Upper lobe of left lung (tissue), 6 donors: Measurements from ENCODE around the gene PSAP. TPM values are rescaled to one million over a fixed set of nuclear protein-coding genes. Genes with fewer than 3 reads are reported as not detected.

ENCODE experiments used
- ATAC-seq, 2 donors: fragments of 200-7000 bp; cut with Tn5 transposase; one replicate each; pipeline ENCODE4 v1.9.1; 2022; ENCODE audit warnings: mild to moderate bottlenecking in 2 of 2, moderate library complexity in 2 of 2; ENCODE audit not compliant: low FRiP score in 2 of 2
- DNase-seq, 2 donors: peaks; one replicate each; pipeline ENCODE4 v3.0.0-alpha.2; 2019 to 2020
- H3K27ac ChIP-seq, 4 donors: fragments of 200-600 bp; sonication (generic); one replicate each; pipeline ENCODE4 v1.5.1; 2016 to 2019
- H3K27me3 ChIP-seq, 4 donors: fragments of 200-600 bp; sonication (generic); one replicate each; pipeline ENCODE4 v1.5.1; 2017 to 2019
- H3K36me3 ChIP-seq, 4 donors: fragments of 200-600 bp; sonication (generic); one replicate each; pipeline ENCODE4 v1.5.1; 2016 to 2019
- H3K4me1 ChIP-seq, 4 donors: fragments of 200-600 bp; sonication (generic); one replicate each; pipeline ENCODE4 v1.5.1; 2018 to 2019
- H3K4me3 ChIP-seq, 4 donors: fragments of 200-600 bp; sonication (generic); one replicate each; pipeline ENCODE4 v1.5.1; 2017 to 2019; ENCODE audit warnings: mild to moderate bottlenecking in 2 of 4, moderate library complexity in 1 of 4
- H3K9me3 ChIP-seq, 4 donors: fragments of 200-600 bp; sonication (generic); one replicate each; pipeline ENCODE4 v1.5.1; 2018 to 2019
- EP300 ChIP-seq, 4 donors: sonication (generic); formaldehyde crosslinking; IDR thresholded peaks; one replicate each; pipeline ENCODE4 v1.5.1; 2017; ENCODE audit warnings: antibody characterized with exemption in 4 of 4, control low read depth in 2 of 4
- POLR2A ChIP-seq, 4 donors: fragments of 450-650 bp; IDR thresholded peaks; one replicate each; pipeline ENCODE4 v1.5.1; 2016 to 2017; ENCODE audit warnings: antibody characterized with exemption in 4 of 4, mild to moderate bottlenecking in 2 of 4
- POLR2AphosphoS5 ChIP-seq, 2 donors: sonication (generic); formaldehyde crosslinking; IDR thresholded peaks; one replicate each; pipeline ENCODE4 v1.5.1; 2017; ENCODE audit warnings: antibody characterized with exemption in 2 of 2
- WGBS, 2 donors: methylation state at CpG; one replicate each; pipeline ENCODE4 v1.1.5; 2017 to 2018; 5-methylcytosine and 5-hydroxymethylcytosine counted together
- total RNA-seq, 6 donors: library from RNA; depleted of rRNA in 4 of 6; stranded (reverse); fragments of >200 nt in 4 of 6; gene quantifications; one replicate each; pipeline versions ENCODE4 v1.1.0 to v1.2.1, GENCODE V29; 2016 to 2021
- TF ChIP-seq, protein P1 (sequence below), 6 experiments: fragments of 450-650 bp in 4 of 6; fragments of 200-600 bp in 2 of 6; sonication (generic) in 2 of 6; IDR thresholded peaks; one replicate each; pipeline ENCODE4 v1.5.1; 2016 to 2019; ENCODE audit warnings: antibody characterized with exemption in 6 of 6
- donor health status: DM: no; HTN: no; CAD: no; lungs with moderate emphysema.
- donor health status: DM: no; HTN: yes; CAD: no; lungs with severe emphysema.

Gene PSAP
- total RNA-seq, 6 donors from 2014 or later: 776 to 2,056 (median 1,236) TPM

DNA sequence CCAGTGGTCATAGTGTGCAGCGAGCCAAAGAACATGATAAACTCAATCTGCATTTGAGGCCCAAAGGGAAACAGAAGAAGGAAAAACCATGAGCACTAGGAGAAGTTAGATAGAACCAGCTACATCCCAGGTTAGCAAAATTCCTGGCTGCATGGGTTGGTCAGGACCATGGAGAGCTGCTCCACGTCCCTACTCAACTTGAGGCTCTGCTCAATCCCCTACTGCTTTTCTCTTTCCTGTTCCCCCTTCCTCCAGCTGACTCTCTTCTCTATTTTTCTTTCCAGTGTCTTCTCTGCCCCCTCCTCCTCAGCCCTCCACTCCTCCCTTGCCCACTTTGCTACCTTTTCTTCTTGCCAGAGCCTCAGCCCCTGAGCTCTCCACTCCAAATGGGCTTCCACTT, 55.8 kb downstream of the PSAP start:
- H3K36me3 ChIP-seq: no peaks in the 10 kb centered on the region
- DNase-seq (no peak), ATAC-seq (no peak)
- no peaks in the 10 kb centered on the region for H3K9me3 ChIP-seq
- 26 to 48% methylated on average over 2 of the region's 2 CpGs for WGBS, 2 donors
- no peaks in the 10 kb centered on the region for H3K27me3 ChIP-seq
- TF ChIP-seq EP300 (IDR thresholded peaks at IDR 0.05) (no peak), POLR2AphosphoS5 (IDR thresholded peaks at IDR 0.05) (no peak)
- H3K4me3 ChIP-seq: no peak overlapping the region
- no peak overlapping the region for H3K27ac ChIP-seq
- no peaks in the 10 kb centered on the region for H3K4me1 ChIP-seq

DNA sequence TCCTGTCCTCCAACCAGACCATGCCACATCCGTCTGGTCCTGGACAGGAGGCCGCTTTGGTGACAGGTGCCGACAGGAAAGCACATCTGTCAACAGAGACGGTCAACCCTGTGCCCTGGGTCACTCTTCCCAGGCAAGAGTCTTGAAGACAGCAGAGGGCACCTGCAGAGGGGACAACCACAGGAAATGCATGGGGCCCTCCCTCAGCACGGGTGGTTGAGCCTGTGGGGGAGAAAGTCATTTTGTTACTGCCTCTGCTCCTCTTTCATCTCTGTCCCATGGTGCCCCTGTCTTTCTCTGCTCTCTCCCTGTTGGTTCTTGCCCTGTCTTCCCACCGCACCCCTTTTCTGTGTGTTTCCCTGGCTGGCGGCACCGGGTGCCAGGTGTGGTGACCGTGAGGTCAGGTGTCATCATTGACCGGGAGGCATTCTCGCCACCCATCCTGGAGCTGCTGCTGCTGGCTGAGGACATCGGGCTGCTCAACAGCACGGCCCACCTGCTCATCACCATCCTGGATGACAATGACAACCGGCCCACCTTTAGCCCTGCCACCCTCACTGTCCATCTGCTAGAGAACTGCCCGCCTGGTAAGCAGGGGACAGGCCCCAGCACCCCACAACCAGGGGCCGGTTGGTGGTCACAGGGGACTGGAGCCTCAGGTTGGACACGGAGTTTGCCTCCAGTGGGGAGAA, 60.2 kb downstream of the PSAP start:
- H3K36me3 ChIP-seq: no peaks in the 10 kb centered on the region
- no peaks in the 10 kb centered on the region for H3K9me3 ChIP-seq
- no peaks in the 10 kb centered on the region for H3K4me1 ChIP-seq
- ATAC-seq (no peak), DNase-seq (no peak)
- WGBS, 2 donors: 76 to 79% methylated on average over 15 to 17 of the region's 17 CpGs
- TF ChIP-seq POLR2AphosphoS5 (IDR thresholded peaks at IDR 0.05): no peak
- TF ChIP-seq, protein P1, sequence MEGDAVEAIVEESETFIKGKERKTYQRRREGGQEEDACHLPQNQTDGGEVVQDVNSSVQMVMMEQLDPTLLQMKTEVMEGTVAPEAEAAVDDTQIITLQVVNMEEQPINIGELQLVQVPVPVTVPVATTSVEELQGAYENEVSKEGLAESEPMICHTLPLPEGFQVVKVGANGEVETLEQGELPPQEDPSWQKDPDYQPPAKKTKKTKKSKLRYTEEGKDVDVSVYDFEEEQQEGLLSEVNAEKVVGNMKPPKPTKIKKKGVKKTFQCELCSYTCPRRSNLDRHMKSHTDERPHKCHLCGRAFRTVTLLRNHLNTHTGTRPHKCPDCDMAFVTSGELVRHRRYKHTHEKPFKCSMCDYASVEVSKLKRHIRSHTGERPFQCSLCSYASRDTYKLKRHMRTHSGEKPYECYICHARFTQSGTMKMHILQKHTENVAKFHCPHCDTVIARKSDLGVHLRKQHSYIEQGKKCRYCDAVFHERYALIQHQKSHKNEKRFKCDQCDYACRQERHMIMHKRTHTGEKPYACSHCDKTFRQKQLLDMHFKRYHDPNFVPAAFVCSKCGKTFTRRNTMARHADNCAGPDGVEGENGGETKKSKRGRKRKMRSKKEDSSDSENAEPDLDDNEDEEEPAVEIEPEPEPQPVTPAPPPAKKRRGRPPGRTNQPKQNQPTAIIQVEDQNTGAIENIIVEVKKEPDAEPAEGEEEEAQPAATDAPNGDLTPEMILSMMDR (IDR thresholded peaks at IDR 0.05): no peak
- TF ChIP-seq EP300 (IDR thresholded peaks at IDR 0.05): no peak
- TF ChIP-seq POLR2A (IDR thresholded peaks at IDR 0.05): no peak
- H3K27ac ChIP-seq: no peak overlapping the region
- no peak overlapping the region for H3K4me3 ChIP-seq
- H3K27me3 ChIP-seq: no peaks in the 10 kb centered on the region

DNA sequence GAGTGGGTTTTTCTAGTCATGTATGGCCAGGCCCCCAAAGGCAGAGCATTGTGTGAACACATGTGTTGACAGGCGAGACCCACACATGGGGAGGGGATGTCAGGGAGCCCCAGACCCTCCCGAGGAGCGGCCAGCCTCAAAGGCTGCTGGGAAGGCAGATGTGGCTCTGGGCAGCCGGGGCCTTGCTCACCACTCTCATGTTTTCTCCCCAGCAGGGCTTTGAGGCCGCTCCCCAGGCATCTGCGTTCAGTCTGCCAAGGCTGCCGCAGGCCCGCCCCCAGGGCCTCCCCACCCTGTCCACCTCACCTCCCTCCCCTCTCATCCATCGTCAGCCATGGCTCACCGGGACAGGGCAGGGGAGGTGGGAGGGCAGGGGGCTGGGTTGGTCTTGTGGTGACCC, 61.2 kb downstream of the PSAP start:
- Histone ChIP-seq H3K9me3 (no peaks in the 10 kb centered on the region), H3K4me1 (no peaks in the 10 kb centered on the region), H3K4me3 (no peak overlapping the region), H3K36me3 (no peaks in the 10 kb centered on the region), H3K27me3 (no peaks in the 10 kb centered on the region), H3K27ac (no peak overlapping the region)
- ATAC-seq (peak in 1 of 2 donors; percentile 41), DNase-seq (no peak)
- no peak for TF ChIP-seq EP300 (IDR thresholded peaks at IDR 0.05)
- TF ChIP-seq, protein P1 (IDR thresholded peaks at IDR 0.05): no peak
- TF ChIP-seq POLR2A (IDR thresholded peaks at IDR 0.05): no peak
- TF ChIP-seq POLR2AphosphoS5 (IDR thresholded peaks at IDR 0.05): no peak
- 79 to 82% methylated on average over 6 to 10 of the region's 10 CpGs for WGBS, 2 donors

DNA sequence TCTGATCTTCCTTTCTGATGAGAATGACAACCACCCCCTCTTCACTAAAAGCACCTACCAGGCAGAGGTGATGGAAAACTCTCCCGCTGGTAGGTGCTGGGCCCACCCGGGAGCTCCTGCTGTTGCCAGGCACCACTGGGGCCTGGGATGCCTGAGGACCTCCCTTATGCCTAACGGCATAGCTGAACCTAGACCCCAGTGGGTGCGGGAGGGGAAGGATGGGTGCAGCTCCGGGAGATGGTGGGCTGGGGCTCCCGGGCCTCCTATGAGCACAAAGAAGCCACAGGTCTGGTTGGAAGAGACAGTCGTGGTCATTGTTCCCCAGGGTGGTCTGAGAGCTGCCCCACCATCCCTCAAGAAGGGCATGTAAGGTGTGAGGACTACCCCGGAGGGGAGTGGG, 62.1 kb downstream of the PSAP start:
- Histone ChIP-seq H3K27me3 (no peaks in the 10 kb centered on the region), H3K27ac (no peak overlapping the region), H3K4me1 (no peaks in the 10 kb centered on the region), H3K4me3 (no peak overlapping the region), H3K9me3 (no peaks in the 10 kb centered on the region), H3K36me3 (no peaks in the 10 kb centered on the region)
- no peak for DNase-seq
- no peak for ATAC-seq
- 81 to 100% methylated on average over 2 to 6 of the region's 8 CpGs for WGBS, 2 donors
- TF ChIP-seq POLR2A (IDR thresholded peaks at IDR 0.05) (no peak), EP300 (IDR thresholded peaks at IDR 0.05) (no peak)

DNA sequence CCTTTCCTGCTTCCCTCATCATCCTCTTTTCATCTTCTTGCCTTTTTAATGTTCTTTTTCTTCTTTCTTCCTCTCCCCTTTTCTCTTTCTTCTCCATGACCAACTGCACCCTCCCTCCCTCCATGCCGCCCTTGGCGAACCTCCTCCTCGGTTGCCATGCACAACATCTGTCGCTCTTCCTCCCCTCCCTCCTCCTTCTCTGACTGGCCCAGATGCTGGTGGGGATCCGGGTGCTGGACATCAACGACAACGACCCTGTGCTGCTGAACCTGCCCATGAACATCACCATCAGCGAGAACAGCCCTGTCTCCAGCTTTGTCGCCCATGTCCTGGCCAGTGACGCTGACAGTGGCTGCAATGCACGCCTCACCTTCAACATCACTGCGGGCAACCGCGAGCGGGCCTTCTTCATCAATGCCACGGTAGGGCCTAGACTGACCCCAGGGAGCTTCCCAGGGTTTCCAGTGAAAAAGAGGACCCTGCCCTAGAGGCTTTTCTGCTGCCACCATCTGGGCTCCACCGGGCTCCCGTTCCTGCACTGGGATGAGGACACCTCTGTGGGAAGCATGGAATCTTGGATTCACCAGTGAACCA, 66.3 kb downstream of the PSAP start:
- DNase-seq (no peak), ATAC-seq (no peak)
- H3K4me1 ChIP-seq: peaks cover 6 to 13% (median 11%) of the 10 kb centered on the region in 4 donors
- H3K4me3 ChIP-seq: no peak overlapping the region
- no peaks in the 10 kb centered on the region for H3K36me3 ChIP-seq
- H3K27ac ChIP-seq: no peak overlapping the region
- no peaks in the 10 kb centered on the region for H3K9me3 ChIP-seq
- WGBS, 2 donors: 90 to 95% methylated on average over 16 to 18 of the region's 18 CpGs
- TF ChIP-seq POLR2A (IDR thresholded peaks at IDR 0.05) (no peak), EP300 (IDR thresholded peaks at IDR 0.05) (no peak), POLR2AphosphoS5 (IDR thresholded peaks at IDR 0.05) (no peak)
- TF ChIP-seq, protein P1 (IDR thresholded peaks at IDR 0.05): no peak
- H3K27me3 ChIP-seq: no peaks in the 10 kb centered on the region
